Osteoblast (primary cell): Measurements from ENCODE around the gene CEP131. TPM values are rescaled to one million over a fixed set of nuclear protein-coding genes. Genes with fewer than 3 reads are reported as not detected.

Source experiments
- DNase-seq: peaks from one replicate; pipeline ENCODE4 v3.0.0; 2011; ENCODE audit warnings: low spot score, mixed read lengths; ENCODE audit not compliant: insufficient read length; ENCODE audit errors: missing footprints
- H2AFZ ChIP-seq: 2 replicates; pipeline ENCODE4 v1.6.0; 2011; ENCODE audit warnings: mild to moderate bottlenecking, low read length
- H3K27ac ChIP-seq: 2 replicates; pipeline ENCODE4 v1.5.1; 2011; ENCODE audit warnings: mild to moderate bottlenecking, low read depth, low read length, moderate library complexity
- H3K27me3 ChIP-seq: 2 replicates; pipeline ENCODE4 v1.6.0; 2012; ENCODE audit warnings: mild to moderate bottlenecking, control low read depth, inconsistent platforms, low read length, moderate library complexity; ENCODE audit not compliant: insufficient read depth
- H3K36me3 ChIP-seq: 2 replicates; pipeline ENCODE4 v1.5.1; 2011; ENCODE audit warnings: mild to moderate bottlenecking, low read length, control low read depth, moderate library complexity; ENCODE audit not compliant: insufficient read depth
- H3K4me1 ChIP-seq: 2 replicates; pipeline ENCODE4 v1.5.1; 2011; ENCODE audit warnings: mild to moderate bottlenecking, low read length, control low read depth, moderate library complexity; ENCODE audit not compliant: insufficient read depth
- H3K4me2 ChIP-seq: 2 replicates; pipeline ENCODE4 v1.6.0; 2011; ENCODE audit warnings: mild to moderate bottlenecking, low read length; ENCODE audit not compliant: insufficient read depth
- H3K4me3 ChIP-seq: fragments of 200-600 bp; sonication (generic); 3 replicates; pipeline ENCODE4 v1.5.1; 2012; ENCODE audit warnings: mild to moderate bottlenecking, low read length, inconsistent platforms; ENCODE audit not compliant: insufficient read depth
- H3K79me2 ChIP-seq: 2 replicates; pipeline ENCODE4 v1.6.0; 2012; ENCODE audit warnings: mild to moderate bottlenecking, low read length, control low read depth, inconsistent platforms; ENCODE audit not compliant: insufficient read depth
- H3K9me3 ChIP-seq: 2 replicates; pipeline ENCODE4 v1.5.1; 2011; ENCODE audit warnings: low read depth, low read length, control low read depth
- H4K20me1 ChIP-seq: 2 replicates; pipeline ENCODE4 v1.6.0; 2012; ENCODE audit warnings: mild to moderate bottlenecking, low read length, control low read depth; ENCODE audit not compliant: insufficient read depth
- total RNA-seq: library from RNA; depleted of rRNA; stranded (reverse); fragments of >200 nt; gene quantifications from 2 replicates; pipeline ENCODE4 v1.2.3, GENCODE V29; 2012
- TF ChIP-seq, protein P1 (sequence below): IDR thresholded peaks from 2 replicates; pipeline ENCODE4 v1.5.1; 2011; ENCODE audit warnings: mild to moderate bottlenecking, low read depth, low read length, moderate library complexity; ENCODE audit errors: extremely low read depth

The CEP131 gene
- total RNA-seq, 1 donor: 8.7 TPM

GRCh38 chr17:81261096-81261495 is 38.3 kb upstream of the CEP131 start:
- Histone ChIP-seq H4K20me1 (peaks cover 28% of the 10 kb centered on the region), H3K4me1 (peaks cover 6% of the 10 kb centered on the region), H3K27ac (no peak overlapping the region), H3K4me2 (no peak overlapping the region), H3K36me3 (peaks cover 27% of the 10 kb centered on the region), H3K4me3 (no peak overlapping the region), H2AFZ (no peak overlapping the region), H3K27me3 (no peaks in the 10 kb centered on the region), H3K9me3 (no peaks in the 10 kb centered on the region), H3K79me2 (peaks cover 4% of the 10 kb centered on the region)
- DNase-seq: no peak
- TF ChIP-seq, protein P1, sequence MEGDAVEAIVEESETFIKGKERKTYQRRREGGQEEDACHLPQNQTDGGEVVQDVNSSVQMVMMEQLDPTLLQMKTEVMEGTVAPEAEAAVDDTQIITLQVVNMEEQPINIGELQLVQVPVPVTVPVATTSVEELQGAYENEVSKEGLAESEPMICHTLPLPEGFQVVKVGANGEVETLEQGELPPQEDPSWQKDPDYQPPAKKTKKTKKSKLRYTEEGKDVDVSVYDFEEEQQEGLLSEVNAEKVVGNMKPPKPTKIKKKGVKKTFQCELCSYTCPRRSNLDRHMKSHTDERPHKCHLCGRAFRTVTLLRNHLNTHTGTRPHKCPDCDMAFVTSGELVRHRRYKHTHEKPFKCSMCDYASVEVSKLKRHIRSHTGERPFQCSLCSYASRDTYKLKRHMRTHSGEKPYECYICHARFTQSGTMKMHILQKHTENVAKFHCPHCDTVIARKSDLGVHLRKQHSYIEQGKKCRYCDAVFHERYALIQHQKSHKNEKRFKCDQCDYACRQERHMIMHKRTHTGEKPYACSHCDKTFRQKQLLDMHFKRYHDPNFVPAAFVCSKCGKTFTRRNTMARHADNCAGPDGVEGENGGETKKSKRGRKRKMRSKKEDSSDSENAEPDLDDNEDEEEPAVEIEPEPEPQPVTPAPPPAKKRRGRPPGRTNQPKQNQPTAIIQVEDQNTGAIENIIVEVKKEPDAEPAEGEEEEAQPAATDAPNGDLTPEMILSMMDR: no peak

- Histone ChIP-seq H3K4me3 (no peak overlapping the region), H3K27ac (no peak overlapping the region), H3K27me3 (no peaks in the 10 kb centered on the region), H3K9me3 (no peaks in the 10 kb centered on the region), H4K20me1 (peaks cover 28% of the 10 kb centered on the region), H3K4me1 (peaks cover 6% of the 10 kb centered on the region), H3K79me2 (peaks cover under 1% of the 10 kb centered on the region), H3K4me2 (no peak overlapping the region), H3K36me3 (peaks cover 23% of the 10 kb centered on the region), H2AFZ (no peak overlapping the region)
- no peak for DNase-seq
- TF ChIP-seq, protein P1: no peak
Observed at GRCh38 chr17:81260641-81261040, 37.9 kb upstream of the CEP131 start.

DNA sequence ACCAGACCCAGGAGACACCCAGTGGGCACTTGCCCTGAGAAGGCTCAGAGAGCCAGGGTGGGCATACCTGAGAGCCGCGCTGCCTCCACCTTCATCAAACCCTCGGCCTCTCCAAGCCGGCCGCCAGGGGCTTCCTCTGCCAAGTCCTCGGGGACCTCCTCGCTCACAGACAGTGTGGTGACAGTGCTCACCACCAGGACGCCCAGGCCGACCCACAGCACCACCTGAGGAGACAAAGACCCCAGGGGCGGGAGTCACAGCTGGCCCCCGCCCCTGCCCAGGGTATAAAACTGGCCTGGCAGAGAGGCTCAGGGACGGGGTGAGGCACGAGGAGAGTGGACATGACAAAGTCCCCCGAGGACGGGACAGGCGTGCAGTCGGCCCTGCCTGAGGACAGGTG is 37.4 kb upstream of the CEP131 start:
- Histone ChIP-seq H2AFZ (no peak overlapping the region), H3K27ac (no peak overlapping the region), H3K4me3 (no peak overlapping the region), H3K36me3 (peaks cover 18% of the 10 kb centered on the region), H3K79me2 (no peaks in the 10 kb centered on the region), H3K27me3 (no peaks in the 10 kb centered on the region), H4K20me1 (peaks cover 29% of the 10 kb centered on the region), H3K9me3 (no peaks in the 10 kb centered on the region), H3K4me1 (peaks cover 6% of the 10 kb centered on the region), H3K4me2 (no peak overlapping the region)
- TF ChIP-seq, protein P1: no peak
- DNase-seq: no peak

DNA sequence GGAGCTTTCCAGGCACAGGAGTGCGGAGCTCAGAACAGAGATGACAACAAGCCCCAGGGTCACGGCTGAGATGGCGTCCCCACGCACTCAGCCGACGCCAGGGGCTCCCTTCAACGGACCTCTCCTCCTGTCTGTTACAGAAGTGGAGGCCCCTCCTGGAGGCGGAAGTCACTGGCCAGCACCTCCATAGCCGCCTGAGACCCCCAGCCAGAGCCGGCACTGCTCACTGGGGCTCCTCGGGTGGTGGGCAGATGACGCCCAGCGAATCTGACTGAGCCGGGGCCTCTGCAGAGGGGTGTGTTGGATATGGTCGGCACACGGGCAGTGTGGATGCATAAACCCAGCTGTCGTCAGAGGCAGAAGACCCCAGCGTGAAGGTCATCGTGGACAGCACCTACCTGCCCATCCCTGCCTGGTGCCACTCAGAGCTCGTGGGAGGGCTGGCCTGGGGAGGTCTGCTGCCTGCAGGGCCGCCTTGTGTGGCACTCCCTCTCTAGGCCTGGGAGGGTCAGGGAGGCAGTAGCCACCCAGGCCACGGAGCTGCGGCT is 36.4 kb upstream of the CEP131 start:
- Histone ChIP-seq H2AFZ (no peak overlapping the region), H3K27me3 (no peaks in the 10 kb centered on the region), H3K4me3 (no peak overlapping the region), H3K27ac (no peak overlapping the region), H3K4me2 (no peak overlapping the region), H3K9me3 (no peaks in the 10 kb centered on the region), H3K36me3 (peaks cover 20% of the 10 kb centered on the region), H3K79me2 (no peaks in the 10 kb centered on the region), H3K4me1 (peaks cover 6% of the 10 kb centered on the region), H4K20me1 (peaks cover 32% of the 10 kb centered on the region)
- no peak for DNase-seq
- TF ChIP-seq, protein P1: no peak
